ENCODE measurements around the gene ANTXR1.

DNA sequence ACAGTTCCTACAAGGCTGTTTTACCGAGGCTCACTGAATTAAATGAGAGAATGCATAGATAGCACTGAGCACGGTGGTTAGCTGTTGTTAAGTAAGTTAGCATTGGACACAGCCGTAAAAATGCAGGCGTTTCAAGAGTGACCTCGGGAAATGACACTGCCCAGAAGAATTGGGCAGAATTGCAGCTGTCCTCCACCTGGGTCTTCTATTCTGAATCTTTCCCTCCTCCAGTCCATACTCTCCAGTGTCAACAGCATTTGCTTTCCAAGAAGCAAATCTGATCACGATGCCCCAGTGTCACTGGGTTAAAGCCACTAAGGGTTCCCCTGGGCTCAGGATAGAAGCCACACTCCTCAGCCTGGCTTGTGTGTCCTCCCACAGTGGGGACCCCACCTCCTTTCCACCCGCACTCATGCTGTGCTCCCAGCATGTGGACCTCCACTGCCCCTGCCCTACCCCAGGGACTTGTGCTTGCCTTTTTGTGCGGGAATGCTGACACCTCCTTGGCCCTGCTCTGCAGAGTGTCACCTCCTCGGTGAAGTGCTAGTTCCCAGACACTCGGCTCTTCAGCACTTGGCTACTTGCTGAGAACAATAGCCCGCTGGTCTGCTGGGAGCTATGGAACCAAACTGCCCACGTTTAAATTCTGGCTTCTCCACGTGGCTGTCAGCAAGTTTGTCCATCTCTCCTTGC is 135.0 kb downstream of the ANTXR1 start:
- TF ChIP-seq POLR2A (IDR thresholded peaks at IDR 0.05): no peak
- TF ChIP-seq, protein P1, sequence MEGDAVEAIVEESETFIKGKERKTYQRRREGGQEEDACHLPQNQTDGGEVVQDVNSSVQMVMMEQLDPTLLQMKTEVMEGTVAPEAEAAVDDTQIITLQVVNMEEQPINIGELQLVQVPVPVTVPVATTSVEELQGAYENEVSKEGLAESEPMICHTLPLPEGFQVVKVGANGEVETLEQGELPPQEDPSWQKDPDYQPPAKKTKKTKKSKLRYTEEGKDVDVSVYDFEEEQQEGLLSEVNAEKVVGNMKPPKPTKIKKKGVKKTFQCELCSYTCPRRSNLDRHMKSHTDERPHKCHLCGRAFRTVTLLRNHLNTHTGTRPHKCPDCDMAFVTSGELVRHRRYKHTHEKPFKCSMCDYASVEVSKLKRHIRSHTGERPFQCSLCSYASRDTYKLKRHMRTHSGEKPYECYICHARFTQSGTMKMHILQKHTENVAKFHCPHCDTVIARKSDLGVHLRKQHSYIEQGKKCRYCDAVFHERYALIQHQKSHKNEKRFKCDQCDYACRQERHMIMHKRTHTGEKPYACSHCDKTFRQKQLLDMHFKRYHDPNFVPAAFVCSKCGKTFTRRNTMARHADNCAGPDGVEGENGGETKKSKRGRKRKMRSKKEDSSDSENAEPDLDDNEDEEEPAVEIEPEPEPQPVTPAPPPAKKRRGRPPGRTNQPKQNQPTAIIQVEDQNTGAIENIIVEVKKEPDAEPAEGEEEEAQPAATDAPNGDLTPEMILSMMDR (IDR thresholded peaks at IDR 0.05): no peak
